Calu3 (cell line): ENCODE measurements around the gene BIN1. TPM values are rescaled to one million over a fixed set of nuclear protein-coding genes. Genes with fewer than 3 reads are reported as not detected.

ENCODE experiments used
- BruUV-seq: library from RNA; stranded (reverse); fragments of 400-500 nt; replicated peaks from 2 replicates; lab custom pipeline; 2021; lab: Mats Ljungman, UMichigan
- CTCF ChIA-PET: fragments of 300-600 bp; sonication (Branson Sonifier 250); formaldehyde crosslinking; loops from one replicate; lab custom pipeline; 2022; ENCODE audit warnings: antibody characterized with exemption; lab: Charles Lee
- DNase-seq: peaks from one replicate; pipeline ENCODE4 v3.0.0; 2022
- H3K27ac Mint-ChIP-seq: one replicate; pipeline ENCODE4 v1.8.0; 2022; ENCODE audit warnings: mixed read lengths; ENCODE audit not compliant: unreplicated experiment
- H3K27me3 Mint-ChIP-seq: one replicate; pipeline ENCODE4 v1.8.0; 2022; ENCODE audit warnings: mixed read lengths; ENCODE audit not compliant: unreplicated experiment
- H3K36me3 Mint-ChIP-seq: one replicate; pipeline ENCODE4 v1.8.0; 2022; ENCODE audit warnings: mild to moderate bottlenecking, moderate library complexity, mixed read lengths; ENCODE audit not compliant: insufficient read depth, unreplicated experiment
- H3K4me1 Mint-ChIP-seq: one replicate; pipeline ENCODE4 v1.8.0; 2022; ENCODE audit warnings: mild to moderate bottlenecking, low read depth, mixed read lengths; ENCODE audit not compliant: unreplicated experiment
- H3K4me3 Mint-ChIP-seq: one replicate; pipeline ENCODE4 v1.8.0; 2022; ENCODE audit warnings: mild to moderate bottlenecking, low read depth, moderate library complexity, mixed read lengths; ENCODE audit not compliant: unreplicated experiment
- H3K9me3 Mint-ChIP-seq: one replicate; pipeline ENCODE4 v1.8.0; 2022; ENCODE audit warnings: low read depth, mixed read lengths; ENCODE audit not compliant: unreplicated experiment
- CTCF ChIP-seq: fragments of 200-600 bp; IDR thresholded peaks from one replicate; pipeline ENCODE4 v1.8.0; 2022; ENCODE audit warnings: antibody characterized with exemption; ENCODE audit not compliant: unreplicated experiment
- intact Hi-C: fragments of 100-400 bp; cut with micrococcal nuclease; formaldehyde crosslinking; loops from one replicate; pipeline ENCODE4 v1.10.0; 2022; ENCODE audit not compliant: unreplicated experiment
- total RNA-seq: library from RNA; stranded (reverse); gene quantifications from 2 replicates; pipeline ENCODE4 v1.2.3, GENCODE V29; 2022

BIN1 gene
- total RNA-seq, 1 experiment from 2014 or later: 52.8 TPM

GRCh38 chr2:127153691-127154158, 46.8 kb upstream of the BIN1 start:
- H3K36me3 Mint-ChIP-seq: no peaks in the 10 kb centered on the region
- intact Hi-C loops: no loop called here
- CTCF ChIA-PET: interaction anchor here (1.0 kb wide), 1 partner anchor 44 kb away, joined by 3 read pairs; no protein-coding TSS in a partner anchor
- H3K27ac Mint-ChIP-seq: no peak overlapping the region
- no peaks in the 10 kb centered on the region for H3K9me3 Mint-ChIP-seq
- H3K4me1 Mint-ChIP-seq: peaks cover 11% of the 10 kb centered on the region
- peaks cover under 1% of the 10 kb centered on the region for H3K27me3 Mint-ChIP-seq
- no TSS peak for BruUV-seq
- peak; percentile 44 for DNase-seq
- TF ChIP-seq CTCF: no peak
- H3K4me3 Mint-ChIP-seq: no peak overlapping the region

GRCh38 chr2:127150996-127151395, 44.0 kb upstream of the BIN1 start:
- DNase-seq: no peak
- H3K27me3 Mint-ChIP-seq: no peaks in the 10 kb centered on the region
- H3K36me3 Mint-ChIP-seq: no peaks in the 10 kb centered on the region
- H3K9me3 Mint-ChIP-seq: peaks cover 2% of the 10 kb centered on the region
- H3K4me1 Mint-ChIP-seq: peaks cover 11% of the 10 kb centered on the region
- no peak for TF ChIP-seq CTCF
- H3K4me3 Mint-ChIP-seq: no peak overlapping the region
- H3K27ac Mint-ChIP-seq: no peak overlapping the region
- CTCF ChIA-PET: interaction anchor here (0.8 kb wide), 1 partner anchor 36 kb away, joined by 3 read pairs; no protein-coding TSS in a partner anchor
- BruUV-seq: no TSS peak
- intact Hi-C loops: no loop called here

GRCh38 chr2:127149384-127149783, 42.4 kb upstream of the BIN1 start:
- intact Hi-C loops: no loop called here
- Mint-ChIP-seq H3K9me3 (peaks cover 2% of the 10 kb centered on the region), H3K27ac (no peak overlapping the region), H3K36me3 (no peaks in the 10 kb centered on the region), H3K4me1 (peaks cover 11% of the 10 kb centered on the region), H3K27me3 (no peaks in the 10 kb centered on the region), H3K4me3 (no peak overlapping the region)
- CTCF ChIA-PET: no interaction called here
- no peak for TF ChIP-seq CTCF
- BruUV-seq: no TSS peak
- DNase-seq: no peak

- H3K36me3 Mint-ChIP-seq: no peaks in the 10 kb centered on the region
- CTCF ChIA-PET: interaction anchor here (0.9 kb wide), 1 partner anchor 21 kb away, joined by 3 read pairs; no protein-coding TSS in a partner anchor
- DNase-seq: no peak
- H3K27ac Mint-ChIP-seq: no peak overlapping the region
- intact Hi-C loops: no loop called here
- H3K4me3 Mint-ChIP-seq: no peak overlapping the region
- peaks cover 2% of the 10 kb centered on the region for H3K9me3 Mint-ChIP-seq
- no peaks in the 10 kb centered on the region for H3K4me1 Mint-ChIP-seq
- no TSS peak for BruUV-seq
- H3K27me3 Mint-ChIP-seq: no peaks in the 10 kb centered on the region
- TF ChIP-seq CTCF: no peak
Measured at GRCh38 chr2:127146820-127147502, 40.0 kb upstream of the BIN1 start.
